HG03045 (cell line): ENCODE results near the gene NLK.
"Not testable (repeated sequence)": the region's sequence is repeated elsewhere in the genome, so short reads cannot be mapped to it uniquely, and the experiment has no call there.

ENCODE experiments used
- ATAC-seq: cut with Tn5 transposase; IDR thresholded peaks from one replicate; pipeline ENCODE4 v1.9.1; 2021; ENCODE audit warnings: mild to moderate bottlenecking, moderate library complexity; ENCODE audit not compliant: unreplicated experiment

Gene NLK

GRCh38 chr17:28042657-28042720 is at the start of gene NLK:
TSS of gene NLK (plus strand) at chr17:28042677. CDS start at chr17:28042874, 197 bp downstream.
- ATAC-seq = no peak

GRCh38 chr17:27993161-27993695 is 49.2 kb upstream of the NLK start:
- ATAC-seq = no peak

- ATAC-seq = no peak
Measured at GRCh38 chr17:27993723-27994310, 48.7 kb upstream of the NLK start.

GRCh38 chr17:27994586-27994985 is 47.9 kb upstream of the NLK start:
- ATAC-seq = no peak

- no peak for ATAC-seq
Measured at GRCh38 chr17:27995554-27995953, 46.9 kb upstream of the NLK start.

- ATAC-seq = no peak
Measured at GRCh38 chr17:27996202-27997043, 46.1 kb upstream of the NLK start.

GRCh38 chr17:27997044-27997401 is 45.5 kb upstream of the NLK start:
- no peak for ATAC-seq

- no peak for ATAC-seq
Measured at GRCh38 chr17:27997522-27997921, 45.0 kb upstream of the NLK start.

- no peak for ATAC-seq
Measured at GRCh38 chr17:28001149-28001548, 41.3 kb upstream of the NLK start.

GRCh38 chr17:28004344-28004743 is 38.1 kb upstream of the NLK start:
- no peak for ATAC-seq

GRCh38 chr17:28007925-28008324 is 34.6 kb upstream of the NLK start:
- not testable (repeated sequence) for ATAC-seq

GRCh38 chr17:28008513-28008912 is 34.0 kb upstream of the NLK start:
- no peak for ATAC-seq

GRCh38 chr17:28010406-28010805 is 32.1 kb upstream of the NLK start:
- ATAC-seq = no peak

GRCh38 chr17:28018439-28019070 is 23.9 kb upstream of the NLK start:
- ATAC-seq = no peak

GRCh38 chr17:28020515-28020914 is 22.0 kb upstream of the NLK start:
- no peak for ATAC-seq

GRCh38 chr17:28029044-28029443 is 13.4 kb upstream of the NLK start:
- ATAC-seq = no peak

GRCh38 chr17:28030386-28030785 is 12.1 kb upstream of the NLK start:
- ATAC-seq = no peak

GRCh38 chr17:28031174-28031573 is 11.3 kb upstream of the NLK start:
- ATAC-seq = no peak

GRCh38 chr17:28033972-28034714 is 8.3 kb upstream of the NLK start:
- no peak for ATAC-seq

GRCh38 chr17:28035452-28035851 is 7.0 kb upstream of the NLK start:
- not testable (repeated sequence) for ATAC-seq

- not testable (repeated sequence) for ATAC-seq
Measured at GRCh38 chr17:28035884-28036283, 6.6 kb upstream of the NLK start.

- no peak for ATAC-seq
Measured at GRCh38 chr17:28038802-28039201, 3.7 kb upstream of the NLK start.
